ENCODE measurements around the gene GPATCH1.
"Not testable (repeated sequence)": the region's sequence is repeated elsewhere in the genome, so short reads cannot be mapped to it uniquely, and the experiment has no call there.

GPATCH1 gene

GRCh38 chr19:33080761-33081681 is at the start of gene GPATCH1:
GPATCH1 (plus strand) TSS chr19:33081181; CDS start chr19:33081194, 13 bp downstream.
- Histone ChIP-seq H3K4me3 (replicated peaks; ENCODE audit: low read depth, low read length) (peak within 1 kb of the TSS; percentile 92), H3K27me3 (replicated peaks; ENCODE audit: control insufficient read depth, insufficient read depth, low read length) (no peaks in the 10 kb centered on the region), H3K36me3 (ENCODE audit: control insufficient read depth, insufficient read depth, low read length) (no peaks in the 10 kb centered on the region; the same call in 1 of the 2 replicates)
- peak; percentile 90 for DNase-seq (ENCODE audit: extremely low read depth, insufficient read length)
- no peak for TF ChIP-seq CTCF (IDR thresholded peaks at IDR 0.05; ENCODE audit: insufficient read depth, low read length, poor library complexity, severe bottlenecking)

GRCh38 chr19:33032218-33032781 is 48.7 kb upstream of the GPATCH1 start:
- H3K36me3 ChIP-seq (ENCODE audit: control insufficient read depth, insufficient read depth, low read length) = no peaks in the 10 kb centered on the region
- TF ChIP-seq CTCF (IDR thresholded peaks at IDR 0.05; ENCODE audit: insufficient read depth, low read length, poor library complexity, severe bottlenecking) = no peak
- H3K4me3 ChIP-seq (replicated peaks; ENCODE audit: low read depth, low read length) = no peak overlapping the region
- DNase-seq (ENCODE audit: extremely low read depth, insufficient read length) = no peak
- H3K27me3 ChIP-seq (replicated peaks; ENCODE audit: control insufficient read depth, insufficient read depth, low read length) = no peaks in the 10 kb centered on the region

- DNase-seq (ENCODE audit: extremely low read depth, insufficient read length) = no peak
- Histone ChIP-seq H3K36me3 (ENCODE audit: control insufficient read depth, insufficient read depth, low read length) (no peaks in the 10 kb centered on the region), H3K4me3 (replicated peaks; ENCODE audit: low read depth, low read length) (no peak overlapping the region), H3K27me3 (replicated peaks; ENCODE audit: control insufficient read depth, insufficient read depth, low read length) (no peaks in the 10 kb centered on the region)
- no peak for TF ChIP-seq CTCF (IDR thresholded peaks at IDR 0.05; ENCODE audit: insufficient read depth, low read length, poor library complexity, severe bottlenecking)
Observed at GRCh38 chr19:33035461-33035860, 45.5 kb upstream of the GPATCH1 start.

- not testable (repeated sequence) for H3K36me3 ChIP-seq (ENCODE audit: control insufficient read depth, insufficient read depth, low read length); H3K27me3 ChIP-seq (replicated peaks; ENCODE audit: control insufficient read depth, insufficient read depth, low read length); DNase-seq (ENCODE audit: extremely low read depth, insufficient read length); H3K4me3 ChIP-seq (replicated peaks; ENCODE audit: low read depth, low read length)
Observed at GRCh38 chr19:33036370-33037167, 44.4 kb upstream of the GPATCH1 start.

- not testable (repeated sequence) for DNase-seq (ENCODE audit: extremely low read depth, insufficient read length); H3K36me3 ChIP-seq (ENCODE audit: control insufficient read depth, insufficient read depth, low read length); H3K4me3 ChIP-seq (replicated peaks; ENCODE audit: low read depth, low read length); H3K27me3 ChIP-seq (replicated peaks; ENCODE audit: control insufficient read depth, insufficient read depth, low read length)
Observed at GRCh38 chr19:33037168-33038025, 43.6 kb upstream of the GPATCH1 start.

GRCh38 chr19:33039108-33039599 is 41.8 kb upstream of the GPATCH1 start:
- H3K36me3 ChIP-seq (ENCODE audit: control insufficient read depth, insufficient read depth, low read length) = no peaks in the 10 kb centered on the region
- H3K27me3 ChIP-seq (replicated peaks; ENCODE audit: control insufficient read depth, insufficient read depth, low read length) = no peaks in the 10 kb centered on the region
- no peak for DNase-seq (ENCODE audit: extremely low read depth, insufficient read length)
- H3K4me3 ChIP-seq (replicated peaks; ENCODE audit: low read depth, low read length) = no peak overlapping the region
- TF ChIP-seq CTCF (IDR thresholded peaks at IDR 0.05; ENCODE audit: insufficient read depth, low read length, poor library complexity, severe bottlenecking) = no peak

Data from GM06990 (cell line).